Measurements from ENCODE around the gene EPM2AIP1.
A peak's percentile ranks its signal among the peaks of the same experiment; 100 is the strongest.
"Not testable (repeated sequence)": the region's sequence is repeated elsewhere in the genome, so short reads cannot be mapped to it uniquely, and the experiment has no call there.

EPM2AIP1 gene

GRCh38 chr3:36991923-36992805 is 767 bp downstream of the EPM2AIP1 start:
- DNase-seq = peak; percentile 65

- DNase-seq = no peak
Measured at GRCh38 chr3:36991147-36991546, 1.8 kb downstream of the EPM2AIP1 start.

- DNase-seq = no peak
Measured at GRCh38 chr3:36989568-36989967, 3.4 kb downstream of the EPM2AIP1 start.

- DNase-seq = peak; percentile 31
Measured at GRCh38 chr3:36989005-36989404, 3.9 kb downstream of the EPM2AIP1 start.

GRCh38 chr3:36988356-36988755 is 4.6 kb downstream of the EPM2AIP1 start:
- DNase-seq = no peak

- DNase-seq = no peak
Measured at GRCh38 chr3:36981006-36981405, 11.9 kb downstream of the EPM2AIP1 start.

- peak; percentile 61 for DNase-seq
Measured at GRCh38 chr3:36973139-36973538, 19.8 kb downstream of the EPM2AIP1 start.

- no peak for DNase-seq
Measured at GRCh38 chr3:36972163-36972562, 20.8 kb downstream of the EPM2AIP1 start.

- DNase-seq = peak; percentile 100
Measured at GRCh38 chr3:36969540-36970432, 23.1 kb downstream of the EPM2AIP1 start.

- DNase-seq = no peak
Measured at GRCh38 chr3:36969085-36969484, 23.8 kb downstream of the EPM2AIP1 start.

GRCh38 chr3:36965440-36965839 is 27.5 kb downstream of the EPM2AIP1 start:
- no peak for DNase-seq

- no peak for DNase-seq
Measured at GRCh38 chr3:36964817-36965216, 28.1 kb downstream of the EPM2AIP1 start.

GRCh38 chr3:36964331-36964730 is 28.6 kb downstream of the EPM2AIP1 start:
- no peak for DNase-seq

GRCh38 chr3:36963008-36963407 is 29.9 kb downstream of the EPM2AIP1 start:
- DNase-seq = not testable (repeated sequence)

GRCh38 chr3:36960502-36960901 is 32.4 kb downstream of the EPM2AIP1 start:
- DNase-seq = no peak

GRCh38 chr3:36959821-36960220 is 33.1 kb downstream of the EPM2AIP1 start:
- DNase-seq = no peak

GRCh38 chr3:36957862-36958686 is 34.9 kb downstream of the EPM2AIP1 start:
- DNase-seq = peak; percentile 95

- DNase-seq = no peak
Measured at GRCh38 chr3:36957063-36957462, 35.9 kb downstream of the EPM2AIP1 start.

GRCh38 chr3:36956155-36956554 is 36.8 kb downstream of the EPM2AIP1 start:
- DNase-seq = no peak

- peak; percentile 82 for DNase-seq
Measured at GRCh38 chr3:36954452-36955134, 38.3 kb downstream of the EPM2AIP1 start.

- DNase-seq = not testable (repeated sequence)
Measured at GRCh38 chr3:36947814-36948213, 45.1 kb downstream of the EPM2AIP1 start.

GRCh38 chr3:36945333-36945980 is 47.5 kb downstream of the EPM2AIP1 start:
- DNase-seq = no peak
